ENCODE measurements around the gene AATF. TPM values are rescaled to one million over a fixed set of nuclear protein-coding genes. Genes with fewer than 3 reads are reported as not detected.

Gene AATF
- total and polyA plus RNA-seq, 3 experiments from 2014 or later, result 92.7 to 130 (median 122) TPM

DNA sequence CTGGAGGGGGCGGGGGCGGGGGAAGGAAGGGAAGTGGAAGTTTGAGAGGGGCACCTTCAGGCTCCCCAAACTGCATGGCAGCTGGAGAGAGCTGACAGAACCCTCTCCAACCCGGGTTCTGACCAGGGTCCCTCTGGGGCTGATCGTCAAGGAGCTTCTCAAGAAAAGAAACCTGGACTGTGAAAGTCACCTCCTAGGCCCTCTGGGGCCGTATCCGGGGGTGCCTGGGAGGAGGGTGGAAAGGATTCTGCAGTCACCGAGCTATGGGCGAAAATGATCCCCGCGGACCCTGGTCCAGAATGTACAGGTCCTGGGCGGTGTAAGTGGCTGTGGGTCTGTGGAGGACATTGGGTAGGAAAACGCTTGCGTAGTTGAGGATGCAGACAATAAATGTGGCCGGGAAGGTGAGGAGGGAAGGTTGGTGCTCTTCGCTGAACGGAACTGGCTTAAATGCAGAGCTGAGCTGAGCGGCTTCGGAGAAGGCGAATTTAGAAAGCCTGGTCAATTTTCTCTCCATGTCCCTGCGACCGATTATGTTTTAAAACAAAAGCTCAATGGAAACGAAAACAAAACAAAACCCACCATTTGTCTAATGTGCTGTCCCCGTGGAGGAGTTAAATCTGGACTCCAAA is 15.1 kb upstream of the AATF start:
- H3K36me3 ChIP-seq (ENCODE audit: insufficient read depth, low read length), result no peaks in the 10 kb centered on the region
- ChIA-PET CTCF (interaction anchor here (1.0 kb wide), 1 partner anchor 16 kb away, joined by 3 read pairs; the partner anchor contains the start of gene AATF), POLR2A (interaction anchor here (1.1 kb wide), 1 partner anchor 15 kb away, joined by 4 read pairs; the partner anchor contains the start of gene AATF)
- H3K4me1 Mint-ChIP-seq, result peaks cover 56 to 78% (median 67%) of the 10 kb centered on the region in 3 donors
- H3K36me3 Mint-ChIP-seq, result no peaks in the 10 kb centered on the region
- H3K9me3 ChIP-seq (ENCODE audit: low read length), result no peaks in the 10 kb centered on the region
- H3K27me3 Mint-ChIP-seq, result peaks cover 86 to 92% of the 10 kb centered on the region in 2 donors
- peak overlapping the region; percentile 31 for H3K4me3 ChIP-seq (ENCODE audit: low read length)
- peak overlapping the region; percentile 51 to 78 (median 68) for H3K4me3 Mint-ChIP-seq
- no peak overlapping the region for H3K27ac ChIP-seq (ENCODE audit: low read depth, low read length)
- no peak for DNase-seq
- peaks cover 0 to 2% (median 0%) of the 10 kb centered on the region in 5 donors for H3K9me3 Mint-ChIP-seq
- H3K4me1 ChIP-seq (ENCODE audit: insufficient read depth, low read length), result peaks cover 66% of the 10 kb centered on the region
- H3K27ac Mint-ChIP-seq, result peak overlapping the region in 3 of 8 donors; percentile 21 to 71 (median 64)
- peaks cover 99% of the 10 kb centered on the region for H3K27me3 ChIP-seq (ENCODE audit: insufficient read depth, low read length, poor library complexity, severe bottlenecking)

DNA sequence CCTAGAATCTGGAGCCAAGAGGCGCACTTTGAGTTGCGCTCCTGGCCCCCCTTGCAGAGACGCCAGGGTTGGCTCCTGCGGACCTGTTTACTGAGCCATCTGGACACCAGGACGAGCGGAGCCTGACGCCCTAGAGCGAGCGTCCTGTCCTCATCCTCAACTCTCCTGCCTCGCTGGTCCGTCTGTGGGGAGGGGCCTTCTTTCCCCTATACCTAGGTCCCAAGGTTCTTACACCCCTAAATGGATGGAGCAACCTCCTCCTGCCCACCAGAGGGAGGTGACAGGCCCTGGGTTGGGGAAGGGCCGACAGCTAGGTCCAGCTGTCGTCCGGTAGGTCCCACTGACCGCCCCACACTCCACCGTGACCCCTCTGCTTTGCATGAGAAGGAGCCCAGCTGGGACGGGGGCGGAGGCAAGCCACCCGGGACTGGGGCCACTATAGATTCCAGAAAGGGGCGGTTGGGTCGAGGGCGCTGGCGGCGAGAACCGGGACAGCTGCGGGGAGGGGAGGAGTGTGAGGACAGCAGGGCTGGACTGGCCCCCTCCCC is 14.5 kb upstream of the AATF start:
- Mint-ChIP-seq H3K36me3 (no peaks in the 10 kb centered on the region), H3K27ac (peak overlapping the region in 2 of 8 donors; percentile 64 to 71), H3K27me3 (peaks cover 86 to 92% of the 10 kb centered on the region in 2 donors), H3K9me3 (peaks cover 0 to 2% (median 0%) of the 10 kb centered on the region in 5 donors), H3K4me3 (peak overlapping the region; percentile 51 to 78 (median 68)), H3K4me1 (peaks cover 57 to 79% (median 67%) of the 10 kb centered on the region in 3 donors)
- no peak overlapping the region for H3K27ac ChIP-seq (ENCODE audit: low read depth, low read length)
- peaks cover 99% of the 10 kb centered on the region for H3K27me3 ChIP-seq (ENCODE audit: insufficient read depth, low read length, poor library complexity, severe bottlenecking)
- no peak for DNase-seq
- no peaks in the 10 kb centered on the region for H3K36me3 ChIP-seq (ENCODE audit: insufficient read depth, low read length)
- no peaks in the 10 kb centered on the region for H3K9me3 ChIP-seq (ENCODE audit: low read length)
- ChIA-PET CTCF (interaction anchor here (1.0 kb wide), 1 partner anchor 15 kb away, joined by 3 read pairs; the partner anchor contains the start of gene AATF), POLR2A (interaction anchor here (1.1 kb wide), 1 partner anchor 15 kb away, joined by 4 read pairs; the partner anchor contains the start of gene AATF)
- H3K4me1 ChIP-seq (ENCODE audit: insufficient read depth, low read length), result peaks cover 71% of the 10 kb centered on the region
- peak overlapping the region; percentile 31 for H3K4me3 ChIP-seq (ENCODE audit: low read length)

- Mint-ChIP-seq H3K9me3 (peaks cover 0 to 2% (median 1%) of the 10 kb centered on the region in 5 donors), H3K27me3 (peaks cover 86 to 91% of the 10 kb centered on the region in 2 donors), H3K4me3 (peak overlapping the region; percentile 57 to 76 (median 74)), H3K27ac (peak overlapping the region in 3 of 8 donors; percentile 32 to 64 (median 54)), H3K36me3 (no peaks in the 10 kb centered on the region), H3K4me1 (peaks cover 61 to 83% (median 72%) of the 10 kb centered on the region in 3 donors)
- POLR2A ChIA-PET, result interaction anchor here (1.1 kb wide), 1 partner anchor 14 kb away, joined by 4 read pairs; the partner anchor contains the start of gene AATF
- no peaks in the 10 kb centered on the region for H3K9me3 ChIP-seq (ENCODE audit: low read length)
- H3K27ac ChIP-seq (ENCODE audit: low read depth, low read length), result no peak overlapping the region
- H3K4me3 ChIP-seq (ENCODE audit: low read length), result no peak overlapping the region
- CTCF ChIA-PET, result interaction anchor here (0.7 kb wide), 1 partner anchor 332 kb away, joined by 3 read pairs; no protein-coding TSS in a partner anchor
- no peaks in the 10 kb centered on the region for H3K36me3 ChIP-seq (ENCODE audit: insufficient read depth, low read length)
- H3K4me1 ChIP-seq (ENCODE audit: insufficient read depth, low read length), result peaks cover 78% of the 10 kb centered on the region
- H3K27me3 ChIP-seq (ENCODE audit: insufficient read depth, low read length, poor library complexity, severe bottlenecking), result peaks cover 99% of the 10 kb centered on the region
- DNase-seq, result peak in 1 of 5 donors; percentile 66
These were observed 13.8 kb upstream of the AATF start for GRCh38 chr17:36934692-36935630.

GRCh38 chr17:36935671-36936454 is 12.9 kb upstream of the AATF start:
- Mint-ChIP-seq H3K9me3 (peaks cover 0 to 2% (median 2%) of the 10 kb centered on the region in 5 donors), H3K27me3 (peaks cover 87 to 91% of the 10 kb centered on the region in 2 donors), H3K36me3 (no peaks in the 10 kb centered on the region), H3K4me1 (peaks cover 66 to 92% (median 74%) of the 10 kb centered on the region in 3 donors), H3K27ac (peak overlapping the region in 2 of 8 donors; percentile 53 to 87), H3K4me3 (peak overlapping the region; percentile 39 to 90 (median 68))
- ChIA-PET POLR2A (no interaction called here), CTCF (no interaction called here)
- Histone ChIP-seq H3K4me1 (ENCODE audit: insufficient read depth, low read length) (peaks cover 78% of the 10 kb centered on the region), H3K36me3 (ENCODE audit: insufficient read depth, low read length) (no peaks in the 10 kb centered on the region), H3K27me3 (ENCODE audit: insufficient read depth, low read length, poor library complexity, severe bottlenecking) (peaks cover 96% of the 10 kb centered on the region), H3K4me3 (ENCODE audit: low read length) (no peak overlapping the region), H3K27ac (ENCODE audit: low read depth, low read length) (no peak overlapping the region), H3K9me3 (ENCODE audit: low read length) (no peaks in the 10 kb centered on the region)
- no peak for DNase-seq

DNA sequence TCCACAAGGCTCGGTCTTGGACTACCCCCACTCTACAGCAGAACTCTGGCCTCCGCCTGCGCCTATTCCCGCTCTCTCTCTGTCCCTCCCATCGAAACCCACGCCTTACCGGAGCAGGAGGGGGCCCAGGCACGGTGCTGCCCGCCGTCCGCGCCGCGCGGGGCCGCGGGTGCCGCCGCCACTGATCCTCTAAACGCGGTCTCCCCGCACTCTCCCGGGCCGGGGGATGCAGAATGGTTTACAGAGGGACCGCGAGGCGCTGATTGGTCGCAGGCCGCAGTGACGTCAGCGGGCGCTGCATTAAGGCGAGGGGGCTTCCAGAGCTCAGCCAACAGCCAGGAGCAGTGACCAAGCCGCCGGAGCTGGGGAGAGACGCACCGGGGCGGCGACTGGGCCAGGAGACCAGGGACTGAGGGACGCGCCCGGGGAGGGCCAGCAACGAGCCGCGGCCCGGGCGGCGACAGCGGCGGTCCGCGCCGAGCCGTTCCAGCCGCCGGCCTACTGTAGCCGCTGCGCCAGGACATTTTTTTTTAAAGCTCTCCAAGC is 12.2 kb upstream of the AATF start:
- H3K36me3 ChIP-seq (ENCODE audit: insufficient read depth, low read length), result no peaks in the 10 kb centered on the region
- Mint-ChIP-seq H3K36me3 (peaks cover 0 to 1% (median 0%) of the 10 kb centered on the region in 3 donors), H3K4me3 (peak overlapping the region; percentile 75 to 90 (median 80)), H3K4me1 (peaks cover 67 to 93% (median 76%) of the 10 kb centered on the region in 3 donors), H3K9me3 (peaks cover 0 to 2% (median 2%) of the 10 kb centered on the region in 5 donors), H3K27ac (peak overlapping the region in 2 of 8 donors; percentile 53 to 87), H3K27me3 (peaks cover 87 to 91% of the 10 kb centered on the region in 2 donors)
- H3K27ac ChIP-seq (ENCODE audit: low read depth, low read length), result no peak overlapping the region
- peaks cover 96% of the 10 kb centered on the region for H3K27me3 ChIP-seq (ENCODE audit: insufficient read depth, low read length, poor library complexity, severe bottlenecking)
- H3K4me1 ChIP-seq (ENCODE audit: insufficient read depth, low read length), result peaks cover 78% of the 10 kb centered on the region
- no peaks in the 10 kb centered on the region for H3K9me3 ChIP-seq (ENCODE audit: low read length)
- no peak for DNase-seq
- peak overlapping the region; percentile 39 for H3K4me3 ChIP-seq (ENCODE audit: low read length)
- ChIA-PET CTCF (no interaction called here), POLR2A (interaction anchor here (1.9 kb wide), 1 partner anchor 12 kb away, joined by 7 read pairs; the partner anchor contains the start of gene AATF)

- Mint-ChIP-seq H3K36me3 (peaks cover 0 to 3% (median 0%) of the 10 kb centered on the region in 3 donors), H3K4me3 (peak within 1 kb of the TSS; percentile 75 to 90 (median 80)), H3K27me3 (peaks cover 84 to 88% of the 10 kb centered on the region in 2 donors), H3K27ac (peak within 1 kb of the TSS in 5 of 8 donors; percentile 12 to 87 (median 54)), H3K4me1 (peaks cover 63 to 90% (median 72%) of the 10 kb centered on the region in 3 donors), H3K9me3 (peaks cover 0 to 3% (median 2%) of the 10 kb centered on the region in 5 donors)
- Histone ChIP-seq H3K4me3 (ENCODE audit: low read length) (peak within 1 kb of the TSS; percentile 39), H3K9me3 (ENCODE audit: low read length) (no peaks in the 10 kb centered on the region), H3K27me3 (ENCODE audit: insufficient read depth, low read length, poor library complexity, severe bottlenecking) (peaks cover 96% of the 10 kb centered on the region), H3K27ac (ENCODE audit: low read depth, low read length) (no peak within 1 kb of the TSS), H3K4me1 (ENCODE audit: insufficient read depth, low read length) (peaks cover 72% of the 10 kb centered on the region), H3K36me3 (ENCODE audit: insufficient read depth, low read length) (no peaks in the 10 kb centered on the region)
- ChIA-PET CTCF (no interaction called here), POLR2A (interaction anchor here (1.9 kb wide), 1 partner anchor 11 kb away, joined by 7 read pairs; the partner anchor contains the start of gene AATF)
- no peak for DNase-seq
These were observed 11.5 kb upstream of the AATF start, which contains the start of gene LHX1 for GRCh38 chr17:36937001-36937958. TSS of gene LHX1 (plus strand) at chr17:36937475. CDS start at chr17:36938198, 723 bp downstream.
